Upper lobe of left lung (tissue), 4 donors: ENCODE results near the gene CXCL12.

Source experiments
- POLR2AphosphoS5 ChIP-seq, 2 donors: sonication (generic); formaldehyde crosslinking; IDR thresholded peaks; one replicate each; pipeline ENCODE4 v1.5.1; 2017; ENCODE audit warnings: antibody characterized with exemption in 2 of 2
- TF ChIP-seq, protein P1 (sequence below), 6 experiments: fragments of 450-650 bp in 4 of 6; fragments of 200-600 bp in 2 of 6; sonication (generic) in 2 of 6; IDR thresholded peaks; one replicate each; pipeline ENCODE4 v1.5.1; 2016 to 2019; ENCODE audit warnings: antibody characterized with exemption in 6 of 6

DNA sequence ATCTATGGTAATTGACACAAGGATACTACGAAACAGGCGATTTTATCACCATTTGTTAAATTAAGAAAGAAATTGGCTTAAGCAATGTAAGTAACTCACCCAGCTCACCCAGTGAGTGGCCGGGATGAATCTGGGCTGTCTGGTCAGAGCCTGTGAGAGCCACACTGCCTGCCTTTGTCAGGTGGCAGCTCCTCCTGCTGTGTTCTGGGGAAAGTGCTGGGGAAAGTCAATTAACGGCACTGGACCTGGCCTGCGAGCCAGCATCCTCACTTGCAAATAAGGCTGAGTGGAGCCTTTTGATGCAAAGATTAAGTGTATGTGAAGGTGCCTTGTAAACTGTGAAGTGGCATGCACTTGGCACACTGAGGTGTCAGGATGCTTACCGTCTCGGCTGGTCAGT is 13.4 kb upstream of the CXCL12 start:
- TF ChIP-seq, protein P1, sequence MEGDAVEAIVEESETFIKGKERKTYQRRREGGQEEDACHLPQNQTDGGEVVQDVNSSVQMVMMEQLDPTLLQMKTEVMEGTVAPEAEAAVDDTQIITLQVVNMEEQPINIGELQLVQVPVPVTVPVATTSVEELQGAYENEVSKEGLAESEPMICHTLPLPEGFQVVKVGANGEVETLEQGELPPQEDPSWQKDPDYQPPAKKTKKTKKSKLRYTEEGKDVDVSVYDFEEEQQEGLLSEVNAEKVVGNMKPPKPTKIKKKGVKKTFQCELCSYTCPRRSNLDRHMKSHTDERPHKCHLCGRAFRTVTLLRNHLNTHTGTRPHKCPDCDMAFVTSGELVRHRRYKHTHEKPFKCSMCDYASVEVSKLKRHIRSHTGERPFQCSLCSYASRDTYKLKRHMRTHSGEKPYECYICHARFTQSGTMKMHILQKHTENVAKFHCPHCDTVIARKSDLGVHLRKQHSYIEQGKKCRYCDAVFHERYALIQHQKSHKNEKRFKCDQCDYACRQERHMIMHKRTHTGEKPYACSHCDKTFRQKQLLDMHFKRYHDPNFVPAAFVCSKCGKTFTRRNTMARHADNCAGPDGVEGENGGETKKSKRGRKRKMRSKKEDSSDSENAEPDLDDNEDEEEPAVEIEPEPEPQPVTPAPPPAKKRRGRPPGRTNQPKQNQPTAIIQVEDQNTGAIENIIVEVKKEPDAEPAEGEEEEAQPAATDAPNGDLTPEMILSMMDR (IDR thresholded peaks at IDR 0.05), result no peak
- no peak for TF ChIP-seq POLR2AphosphoS5 (IDR thresholded peaks at IDR 0.05)
